HepG2 (cell line): Measurements from ENCODE around the gene AIF1. TPM values are rescaled to one million over a fixed set of nuclear protein-coding genes. Genes with fewer than 3 reads are reported as not detected.

Source experiments
- BRCA1 ChIP-seq: sonication (generic); formaldehyde crosslinking; IDR thresholded peaks from 2 replicates; pipeline ENCODE4 v1.4.0; 2020; ENCODE audit warnings: missing genetic modification reagents
- CSRNP1 ChIP-seq: sonication (generic); formaldehyde crosslinking; IDR thresholded peaks from 2 replicates; pipeline ENCODE4 v1.8.1; 2023; ENCODE audit warnings: mild to moderate bottlenecking, missing genetic modification reagents
- DZIP1 ChIP-seq: sonication (generic); formaldehyde crosslinking; IDR thresholded peaks from 2 replicates; pipeline ENCODE4 v1.5.0; 2020; ENCODE audit warnings: mild to moderate bottlenecking, missing genetic modification reagents
- GFI1 ChIP-seq: sonication (generic); formaldehyde crosslinking; IDR thresholded peaks from 2 replicates; pipeline ENCODE4 v1.5.0; 2020; ENCODE audit warnings: missing genetic modification reagents, mild to moderate bottlenecking, borderline replicate concordance
- KIAA2018 ChIP-seq: sonication (generic); formaldehyde crosslinking; IDR thresholded peaks from 2 replicates; pipeline ENCODE4 v1.5.0; 2020; ENCODE audit warnings: mild to moderate bottlenecking, missing genetic modification reagents, borderline replicate concordance
- NAIF1 ChIP-seq: sonication (generic); formaldehyde crosslinking; IDR thresholded peaks from 2 replicates; pipeline ENCODE4 v1.5.0; 2020; ENCODE audit warnings: mild to moderate bottlenecking, missing genetic modification reagents, borderline replicate concordance
- PAX8 ChIP-seq: sonication (generic); formaldehyde crosslinking; IDR thresholded peaks from 2 replicates; pipeline ENCODE4 v1.8.0; 2022; ENCODE audit warnings: mild to moderate bottlenecking, missing genetic modification reagents, borderline replicate concordance
- STAT6 ChIP-seq: sonication (generic); formaldehyde crosslinking; IDR thresholded peaks from 2 replicates; pipeline ENCODE4 v1.4.0; 2020; ENCODE audit warnings: missing genetic modification reagents, mild to moderate bottlenecking, borderline replicate concordance
- ZNF253 ChIP-seq: sonication (generic); formaldehyde crosslinking; IDR thresholded peaks from 2 replicates; pipeline ENCODE4 v1.8.0; 2022; ENCODE audit warnings: mild to moderate bottlenecking, missing genetic modification reagents, borderline replicate concordance
- ZNF563 ChIP-seq: sonication (generic); formaldehyde crosslinking; IDR thresholded peaks from 2 replicates; pipeline ENCODE4 v1.8.0; 2022; ENCODE audit warnings: mild to moderate bottlenecking, moderate library complexity, missing genetic modification reagents
- polyA plus RNA-seq, 8 experiments: library from polyadenylated mRNA; depleted of rRNA in 3 of 8; stranded (reverse) in 7 of 8; unstranded in 1 of 8; fragments of >200 nt; fragmentation: Illumina TruSeq in 4 of 8; extraction: Trizol in 4 of 8; gene quantifications; 2 replicates each; pipeline versions ENCODE4 v1.2.1 to v1.2.3, GENCODE V29; 2011 to 2016; ENCODE audit warnings: low read depth in 4 of 8, missing spikeins in 1 of 8, mixed read lengths in 1 of 8; ENCODE audit not compliant: insufficient read depth in 1 of 8
- total RNA-seq, 5 experiments: library from RNA; depleted of rRNA; stranded (reverse); fragments of >200 nt; fragmentation: Illumina TruSeq; extraction: Trizol; gene quantifications; 2 replicates each; pipeline ENCODE4 v1.2.3, GENCODE V29; 2016; ENCODE audit warnings: low read depth in 1 of 5

Gene AIF1
- total and polyA plus RNA-seq, 2 of the 13 experiments (the other 11 are each of a cell fraction or from before 2014, with no cell fraction given): 1.5 TPM; not detected in 1

- TF ChIP-seq GFI1 (CRISPR knock-in tag) (no peak; the same call in 1 of the 2 replicates), PAX8 (CRISPR knock-in tag) (0 out of 2 replicates have a peak, but pooled peaks have one; percentile 27), CSRNP1 (CRISPR knock-in tag) (peak; percentile 94), KIAA2018 (no peak; the same call in 1 of the 2 replicates), ZNF253 (CRISPR knock-in tag) (no peak), STAT6 (CRISPR knock-in tag) (no peak), ZNF563 (peak; percentile 57; the same call in 1 of the 2 replicates), DZIP1 (peak; percentile 19; the same call in 1 of the 2 replicates), BRCA1 (no peak; the same call in 1 of the 2 replicates), NAIF1 (CRISPR knock-in tag) (no peak)
Measured at GRCh38 chr6:31665501-31666336, 50.7 kb downstream of the AIF1 start, which contains the start of gene CSNK2B (continued).
